Activated naive CD8-positive, alpha-beta T cell treated with anti-CD3 and anti-CD28 coated beads, Interleukin-2, amount 50 U/mL, for 24 hours (primary cell): Measurements from ENCODE around the gene N4BP3.
A peak's percentile ranks its signal among the peaks of the same experiment; 100 is the strongest.

Experiments used
- ATAC-seq: fragments of 150-1000 bp; cut with Tn5 transposase; one replicate; pipeline ENCODE4 v1.10.0; 2021
- DNase-seq: peaks from one replicate; pipeline ENCODE4 v3.0.0; 2021
- H3K27ac Mint-ChIP-seq: one replicate; pipeline ENCODE4 v1.8.0; 2021; ENCODE audit warnings: mild to moderate bottlenecking, mixed read lengths
- H3K27me3 Mint-ChIP-seq: one replicate; pipeline ENCODE4 v1.8.0; 2021; ENCODE audit warnings: mixed read lengths
- H3K36me3 Mint-ChIP-seq: one replicate; pipeline ENCODE4 v1.8.0; 2021; ENCODE audit warnings: low read depth, mixed read lengths
- H3K4me1 Mint-ChIP-seq: one replicate; pipeline ENCODE4 v1.8.0; 2021; ENCODE audit warnings: mixed read lengths
- H3K4me3 Mint-ChIP-seq: one replicate; pipeline ENCODE4 v1.8.0; 2021; ENCODE audit warnings: mild to moderate bottlenecking, moderate library complexity, mixed read lengths
- H3K9me3 Mint-ChIP-seq: one replicate; pipeline ENCODE4 v1.8.0; 2021; ENCODE audit warnings: mixed read lengths

Gene N4BP3

GRCh38 chr5:178143246-178143645 is 29.9 kb downstream of the N4BP3 start:
- ATAC-seq (no peak), DNase-seq (no peak)
- no peak overlapping the region for H3K27ac Mint-ChIP-seq
- H3K9me3 Mint-ChIP-seq: no peaks in the 10 kb centered on the region
- peaks cover 13% of the 10 kb centered on the region for H3K4me1 Mint-ChIP-seq
- peaks cover 41% of the 10 kb centered on the region for H3K36me3 Mint-ChIP-seq
- no peak overlapping the region for H3K4me3 Mint-ChIP-seq
- no peaks in the 10 kb centered on the region for H3K27me3 Mint-ChIP-seq

- Mint-ChIP-seq H3K27ac (no peak overlapping the region), H3K9me3 (no peaks in the 10 kb centered on the region), H3K4me3 (no peak overlapping the region), H3K27me3 (no peaks in the 10 kb centered on the region), H3K36me3 (peaks cover 46% of the 10 kb centered on the region), H3K4me1 (peaks cover 18% of the 10 kb centered on the region)
- ATAC-seq: no peak
- no peak for DNase-seq
Measured at GRCh38 chr5:178143901-178144300, 30.6 kb downstream of the N4BP3 start.

GRCh38 chr5:178145965-178146820 is 32.9 kb downstream of the N4BP3 start:
- peak overlapping the region; percentile 55 for H3K27ac Mint-ChIP-seq
- peaks cover 58% of the 10 kb centered on the region for H3K36me3 Mint-ChIP-seq
- H3K27me3 Mint-ChIP-seq: no peaks in the 10 kb centered on the region
- H3K4me1 Mint-ChIP-seq: peaks cover 41% of the 10 kb centered on the region
- peak; percentile 72 for ATAC-seq
- H3K9me3 Mint-ChIP-seq: no peaks in the 10 kb centered on the region
- H3K4me3 Mint-ChIP-seq: no peak overlapping the region
- peak; percentile 77 for DNase-seq

- H3K4me1 Mint-ChIP-seq: peaks cover 50% of the 10 kb centered on the region
- peaks cover 61% of the 10 kb centered on the region for H3K36me3 Mint-ChIP-seq
Measured at GRCh38 chr5:178147406-178147805, 34.1 kb downstream of the N4BP3 start.

GRCh38 chr5:178149199-178149932 is 36.0 kb downstream of the N4BP3 start:
- Mint-ChIP-seq H3K9me3 (no peaks in the 10 kb centered on the region), H3K27me3 (no peaks in the 10 kb centered on the region), H3K36me3 (peaks cover 57% of the 10 kb centered on the region), H3K27ac (peak overlapping the region; percentile 55), H3K4me1 (peaks cover 62% of the 10 kb centered on the region), H3K4me3 (peak overlapping the region; percentile 58)
- DNase-seq: peak; percentile 42
- peak; percentile 12 for ATAC-seq

More at GRCh38 chr5:178147406-178147805, 34.1 kb downstream of the N4BP3 start:
- Mint-ChIP-seq H3K27ac (peak overlapping the region; percentile 19), H3K4me3 (no peak overlapping the region), H3K27me3 (no peaks in the 10 kb centered on the region), H3K9me3 (no peaks in the 10 kb centered on the region)
- ATAC-seq: no peak
- no peak for DNase-seq

- DNase-seq: no peak
- peaks cover 50% of the 10 kb centered on the region for H3K36me3 Mint-ChIP-seq
- no peak for ATAC-seq
- no peaks in the 10 kb centered on the region for H3K27me3 Mint-ChIP-seq
- H3K4me1 Mint-ChIP-seq: peaks cover 64% of the 10 kb centered on the region
- peak overlapping the region; percentile 78 for H3K27ac Mint-ChIP-seq
- no peaks in the 10 kb centered on the region for H3K9me3 Mint-ChIP-seq
- peak overlapping the region; percentile 92 for H3K4me3 Mint-ChIP-seq
Measured at GRCh38 chr5:178150977-178151734, 37.8 kb downstream of the N4BP3 start.

GRCh38 chr5:178152491-178153444 is 39.4 kb downstream of the N4BP3 start:
- Mint-ChIP-seq H3K9me3 (no peaks in the 10 kb centered on the region), H3K4me1 (peaks cover 57% of the 10 kb centered on the region), H3K27me3 (no peaks in the 10 kb centered on the region), H3K36me3 (peaks cover 37% of the 10 kb centered on the region), H3K27ac (peak overlapping the region; percentile 91), H3K4me3 (peak overlapping the region; percentile 92)
- ATAC-seq: no peak
- DNase-seq: no peak

- H3K27me3 Mint-ChIP-seq: no peaks in the 10 kb centered on the region
- ATAC-seq (peak; percentile 93), DNase-seq (peak; percentile 99)
- peak within 1 kb of the TSS; percentile 91 for H3K27ac Mint-ChIP-seq
- no peaks in the 10 kb centered on the region for H3K9me3 Mint-ChIP-seq
- peaks cover 53% of the 10 kb centered on the region for H3K4me1 Mint-ChIP-seq
- peak within 1 kb of the TSS; percentile 92 for H3K4me3 Mint-ChIP-seq
- peaks cover 30% of the 10 kb centered on the region for H3K36me3 Mint-ChIP-seq
Measured at GRCh38 chr5:178153530-178154340, 40.4 kb downstream of the N4BP3 start, which contains the start of gene NHP2. Gene NHP2 (minus strand): TSS chr5:178153885. CDS start chr5:178153817, 68 bp downstream.

GRCh38 chr5:178155065-178155464 is 41.7 kb downstream of the N4BP3 start:
- Mint-ChIP-seq H3K4me3 (no peak overlapping the region), H3K9me3 (no peaks in the 10 kb centered on the region), H3K36me3 (peaks cover 17% of the 10 kb centered on the region), H3K27ac (no peak overlapping the region), H3K4me1 (peaks cover 40% of the 10 kb centered on the region), H3K27me3 (no peaks in the 10 kb centered on the region)
- ATAC-seq (no peak), DNase-seq (no peak)

GRCh38 chr5:178160176-178160575 is 46.8 kb downstream of the N4BP3 start:
- H3K4me1 Mint-ChIP-seq: peaks cover 3% of the 10 kb centered on the region
- no peaks in the 10 kb centered on the region for H3K36me3 Mint-ChIP-seq
- ATAC-seq (no peak), DNase-seq (no peak)
- no peak overlapping the region for H3K4me3 Mint-ChIP-seq
- H3K9me3 Mint-ChIP-seq: no peaks in the 10 kb centered on the region
- H3K27me3 Mint-ChIP-seq: peaks cover 13% of the 10 kb centered on the region
- H3K27ac Mint-ChIP-seq: no peak overlapping the region

GRCh38 chr5:178162481-178162880 is 49.1 kb downstream of the N4BP3 start:
- H3K4me1 Mint-ChIP-seq: peaks cover 3% of the 10 kb centered on the region
- H3K27me3 Mint-ChIP-seq: peaks cover 15% of the 10 kb centered on the region
- DNase-seq (no peak), ATAC-seq (no peak)
- H3K36me3 Mint-ChIP-seq: no peaks in the 10 kb centered on the region
- H3K27ac Mint-ChIP-seq: no peak overlapping the region
- no peaks in the 10 kb centered on the region for H3K9me3 Mint-ChIP-seq
- H3K4me3 Mint-ChIP-seq: no peak overlapping the region

- no peaks in the 10 kb centered on the region for H3K36me3 Mint-ChIP-seq
- H3K27ac Mint-ChIP-seq: no peak overlapping the region
- no peak overlapping the region for H3K4me3 Mint-ChIP-seq
- ATAC-seq: peak; percentile 97
- peak; percentile 95 for DNase-seq
- no peaks in the 10 kb centered on the region for H3K9me3 Mint-ChIP-seq
- H3K4me1 Mint-ChIP-seq: peaks cover 3% of the 10 kb centered on the region
- peaks cover 15% of the 10 kb centered on the region for H3K27me3 Mint-ChIP-seq
Measured at GRCh38 chr5:178163772-178164735, 50.7 kb downstream of the N4BP3 start.
